ENCODE results near the gene PRKCZ.
A peak's percentile ranks its signal among the peaks of the same experiment; 100 is the strongest.

PRKCZ gene

DNA sequence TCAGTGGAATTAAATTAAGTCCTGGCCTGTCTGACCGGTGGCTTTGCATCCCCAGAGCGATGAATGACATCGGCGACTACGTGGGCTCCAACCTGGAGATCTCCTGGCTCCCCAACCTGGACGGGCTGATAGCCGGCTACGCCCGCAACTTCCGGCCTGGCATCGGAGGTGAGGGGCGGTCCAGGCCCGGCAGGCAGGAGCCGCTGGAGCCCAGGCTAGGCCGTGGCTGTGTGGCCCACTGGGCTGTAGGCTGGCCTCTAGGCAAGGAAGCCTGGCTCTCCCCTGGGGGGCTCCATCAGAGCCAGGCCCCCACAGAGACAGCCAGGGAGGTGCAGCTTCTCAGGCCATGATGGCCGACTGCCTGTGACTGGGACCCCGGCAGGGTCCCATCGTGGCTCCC is 25.3 kb upstream of the PRKCZ start:
- no peak for DNase-seq (ENCODE audit: low read depth in 1 of 2, low spot score in 1 of 2)

- DNase-seq (ENCODE audit: low read depth in 1 of 2, low spot score in 1 of 2): no peak
Measured at GRCh38 chr1:2025491-2025981, 24.7 kb upstream of the PRKCZ start.

DNA sequence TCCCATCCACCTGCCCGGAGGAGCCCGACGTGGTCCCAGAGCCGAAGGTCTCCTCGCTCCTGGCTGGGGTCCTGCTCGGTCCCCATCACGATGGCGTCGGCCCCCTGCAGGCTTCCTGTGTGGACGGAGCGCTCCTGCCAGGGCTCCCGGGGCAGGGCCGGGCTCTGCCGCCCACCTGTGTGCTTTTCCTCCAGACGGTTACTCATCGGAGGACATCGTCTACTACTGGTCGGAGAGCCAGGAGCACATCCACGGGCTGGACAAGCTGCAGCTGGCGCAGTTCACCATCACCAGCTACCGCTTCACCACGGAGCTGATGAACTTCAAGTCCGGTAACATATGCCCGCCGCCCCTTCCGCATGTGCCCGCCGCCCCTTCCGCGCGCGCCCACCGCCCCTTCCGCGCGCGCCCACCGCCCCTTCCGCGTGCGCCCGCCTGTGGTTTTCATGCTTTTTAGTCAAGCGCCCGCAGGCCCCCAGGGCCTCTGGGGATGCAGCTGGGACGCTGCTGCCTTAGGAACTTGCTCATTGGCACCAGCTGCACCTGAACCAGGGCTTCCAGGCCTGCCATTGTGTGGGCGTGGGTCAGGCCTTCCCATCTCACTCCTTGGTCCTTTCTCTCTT is 22.1 kb upstream of the PRKCZ start:
- DNase-seq (ENCODE audit: low read depth in 1 of 2, low spot score in 1 of 2): no peak

- DNase-seq (ENCODE audit: low read depth in 1 of 2, low spot score in 1 of 2): no peak
Measured at GRCh38 chr1:2028870-2029560, 21.2 kb upstream of the PRKCZ start.

DNA sequence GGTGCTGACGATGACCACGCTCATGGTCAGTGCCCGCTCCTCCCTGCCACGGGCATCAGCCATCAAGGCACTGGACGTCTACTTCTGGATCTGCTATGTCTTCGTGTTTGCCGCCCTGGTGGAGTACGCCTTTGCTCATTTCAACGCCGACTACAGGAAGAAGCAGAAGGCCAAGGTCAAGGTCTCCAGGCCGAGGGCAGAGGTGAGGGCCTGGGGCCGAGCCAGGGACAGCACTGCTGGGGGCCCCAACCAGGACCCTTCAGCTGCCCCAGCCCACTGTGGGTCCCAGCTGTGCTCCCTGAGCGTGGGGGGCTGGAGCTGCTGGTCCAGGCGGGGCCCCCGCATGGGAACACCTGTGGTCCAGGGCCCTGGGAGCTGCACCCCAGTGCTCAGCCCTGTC is 20.6 kb upstream of the PRKCZ start:
- no peak for DNase-seq (ENCODE audit: low read depth in 1 of 2, low spot score in 1 of 2)

DNA sequence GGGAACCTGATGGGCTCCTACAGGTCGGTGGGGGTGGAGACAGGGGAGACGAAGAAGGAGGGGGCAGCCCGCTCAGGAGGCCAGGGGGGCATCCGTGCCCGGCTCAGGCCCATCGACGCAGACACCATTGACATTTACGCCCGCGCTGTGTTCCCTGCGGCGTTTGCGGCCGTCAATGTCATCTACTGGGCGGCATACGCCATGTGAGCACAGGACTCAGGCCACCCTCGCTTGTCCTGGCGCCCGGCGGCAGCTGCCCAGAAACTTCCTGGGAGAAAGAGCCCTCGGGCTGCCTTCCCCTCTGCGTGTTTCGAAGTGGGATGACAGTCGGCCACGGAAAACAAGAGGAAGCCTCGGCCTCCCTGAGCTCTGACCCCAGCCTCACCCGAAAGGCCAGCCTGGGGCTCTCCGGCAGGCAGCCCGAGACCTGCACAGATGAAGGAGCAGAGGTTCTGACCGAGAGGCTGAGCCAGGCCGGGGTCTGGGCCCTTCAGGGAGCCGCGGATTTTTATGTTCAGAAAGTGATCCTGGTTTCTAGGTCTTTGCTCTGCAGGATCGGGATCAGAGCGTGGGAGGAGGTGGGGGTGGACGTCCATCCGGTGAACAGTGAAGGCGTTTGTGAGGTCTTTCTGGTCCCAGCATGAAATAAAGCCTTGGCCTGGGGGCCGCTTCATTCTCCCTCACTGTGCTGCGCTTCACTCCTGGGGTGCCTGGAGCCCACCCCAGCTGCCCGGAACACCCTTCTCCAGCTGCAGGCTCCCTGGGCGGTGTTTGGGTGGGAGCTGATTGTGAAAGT is 19.9 kb upstream of the PRKCZ start:
- no peak for DNase-seq (ENCODE audit: low read depth in 1 of 2, low spot score in 1 of 2)

GRCh38 chr1:2031546-2032540 is 18.4 kb upstream of the PRKCZ start:
- no peak for DNase-seq (ENCODE audit: low read depth in 1 of 2, low spot score in 1 of 2)

- DNase-seq (ENCODE audit: low read depth in 1 of 2, low spot score in 1 of 2): no peak
Measured at GRCh38 chr1:2032737-2033136, 17.5 kb upstream of the PRKCZ start.

- DNase-seq (ENCODE audit: low read depth in 1 of 2, low spot score in 1 of 2): no peak
Measured at GRCh38 chr1:2033165-2033564, 17.0 kb upstream of the PRKCZ start.

- DNase-seq (ENCODE audit: low read depth in 1 of 2, low spot score in 1 of 2): no peak
Measured at GRCh38 chr1:2036287-2036686, 13.9 kb upstream of the PRKCZ start.

DNA sequence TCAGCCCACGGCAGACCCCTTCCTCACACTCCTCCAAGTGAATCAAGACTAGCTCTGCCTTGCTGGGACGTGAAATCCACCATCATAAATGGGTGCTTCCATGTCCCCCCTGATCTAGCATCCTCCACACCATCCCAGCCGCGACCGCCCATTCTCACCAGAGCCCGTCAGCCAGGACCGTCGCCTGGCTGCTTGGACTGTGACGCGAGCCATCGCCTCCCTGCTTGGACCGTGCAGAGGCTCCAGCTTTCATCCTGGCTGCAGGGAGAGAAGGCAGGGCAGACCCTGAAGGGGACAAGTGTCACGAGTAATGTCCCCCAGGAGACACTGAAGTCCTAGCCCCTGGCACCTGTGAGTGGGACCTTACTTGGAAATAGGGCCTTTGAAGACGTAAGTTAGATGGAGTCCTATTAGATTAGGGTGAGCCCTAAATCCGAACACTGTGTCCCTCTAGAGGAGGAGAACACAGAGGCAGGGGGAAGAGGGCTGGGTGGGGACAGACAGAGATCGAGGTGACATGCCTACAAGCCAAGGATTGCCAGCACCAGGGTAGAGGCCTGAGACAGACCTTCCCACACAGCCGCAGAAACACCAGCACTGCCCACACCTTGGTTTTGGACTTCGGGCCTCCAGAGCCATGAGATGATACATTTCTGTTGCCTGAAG is 12.8 kb upstream of the PRKCZ start:
- no peak for DNase-seq (ENCODE audit: low read depth in 1 of 2, low spot score in 1 of 2)

- no peak for DNase-seq (ENCODE audit: low read depth in 1 of 2, low spot score in 1 of 2)
Measured at GRCh38 chr1:2038229-2038628, 12.0 kb upstream of the PRKCZ start.

GRCh38 chr1:2039251-2039650 is 11.0 kb upstream of the PRKCZ start:
- no peak for DNase-seq (ENCODE audit: low read depth in 1 of 2, low spot score in 1 of 2)

DNA sequence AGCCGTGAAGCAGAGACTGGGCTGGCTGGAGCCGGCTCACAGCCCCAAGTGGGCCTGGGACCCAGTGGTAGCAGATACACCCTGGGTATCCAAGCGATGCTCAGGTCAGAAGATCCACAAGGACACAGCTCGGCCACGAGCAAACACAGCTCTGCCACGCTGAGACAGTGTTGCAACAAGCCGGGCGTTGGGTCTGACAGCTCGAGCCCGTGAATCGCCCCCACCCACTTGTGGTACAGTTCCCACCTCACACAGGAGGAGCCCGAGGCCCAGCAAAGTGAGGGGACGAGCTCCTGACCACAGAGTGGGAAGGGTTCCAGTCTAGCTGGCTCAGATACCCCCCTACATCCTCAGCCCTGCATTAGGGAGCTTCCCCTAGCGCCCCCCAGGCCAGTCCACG is 8.9 kb upstream of the PRKCZ start:
- DNase-seq (ENCODE audit: low read depth in 1 of 2, low spot score in 1 of 2): no peak

GRCh38 chr1:2041887-2042286 is 8.3 kb upstream of the PRKCZ start:
- no peak for DNase-seq (ENCODE audit: low read depth in 1 of 2, low spot score in 1 of 2)

DNA sequence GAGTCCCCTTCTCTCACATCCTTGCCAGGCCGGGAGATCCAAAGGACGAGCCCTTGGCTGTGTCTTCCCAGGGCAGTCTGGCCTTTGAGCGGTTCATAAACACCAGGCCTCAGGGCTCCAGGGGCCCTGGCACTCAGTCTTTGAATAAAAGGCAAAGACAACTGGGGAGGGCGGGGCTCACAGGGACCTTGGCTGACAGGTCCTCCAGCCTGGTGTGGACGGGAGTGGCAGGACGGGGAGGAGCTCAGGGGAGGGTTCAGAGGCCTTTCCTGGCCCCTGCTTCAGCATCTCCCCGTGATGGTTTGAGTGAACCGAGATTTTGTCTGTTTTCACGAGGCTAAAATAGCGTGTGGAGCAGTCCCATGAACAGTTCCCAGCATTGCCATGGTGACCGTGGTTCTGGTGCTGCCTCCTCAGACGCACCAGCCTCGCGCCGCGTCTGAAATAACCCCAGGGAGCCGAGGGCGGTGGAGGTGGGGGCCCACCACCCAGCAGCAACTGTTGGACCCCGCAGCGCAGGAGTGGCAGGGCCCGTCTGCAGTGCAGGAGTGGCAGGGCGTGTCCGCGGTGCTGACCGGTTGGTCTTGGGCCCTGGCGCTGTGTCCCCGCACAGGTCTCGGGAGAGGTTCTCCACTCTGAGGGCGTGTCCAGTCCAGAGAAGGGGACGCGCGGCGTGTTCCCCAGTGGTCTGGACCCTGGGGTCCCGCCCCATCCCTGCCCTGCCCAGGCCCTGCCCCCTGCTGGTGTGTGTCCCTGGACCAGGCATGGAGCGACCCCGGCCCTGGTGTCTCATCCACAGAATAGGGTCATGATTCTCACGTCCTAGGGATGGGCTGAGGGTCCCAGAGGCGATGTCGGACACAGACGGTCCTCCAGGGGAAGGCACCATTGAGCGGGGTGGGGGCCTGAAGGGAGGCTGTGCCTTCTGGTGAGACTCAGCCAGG is 7.1 kb upstream of the PRKCZ start:
- no peak for DNase-seq (ENCODE audit: low read depth in 1 of 2, low spot score in 1 of 2)

- DNase-seq (ENCODE audit: low read depth in 1 of 2, low spot score in 1 of 2): no peak
Measured at GRCh38 chr1:2043886-2044285, 6.3 kb upstream of the PRKCZ start.

DNA sequence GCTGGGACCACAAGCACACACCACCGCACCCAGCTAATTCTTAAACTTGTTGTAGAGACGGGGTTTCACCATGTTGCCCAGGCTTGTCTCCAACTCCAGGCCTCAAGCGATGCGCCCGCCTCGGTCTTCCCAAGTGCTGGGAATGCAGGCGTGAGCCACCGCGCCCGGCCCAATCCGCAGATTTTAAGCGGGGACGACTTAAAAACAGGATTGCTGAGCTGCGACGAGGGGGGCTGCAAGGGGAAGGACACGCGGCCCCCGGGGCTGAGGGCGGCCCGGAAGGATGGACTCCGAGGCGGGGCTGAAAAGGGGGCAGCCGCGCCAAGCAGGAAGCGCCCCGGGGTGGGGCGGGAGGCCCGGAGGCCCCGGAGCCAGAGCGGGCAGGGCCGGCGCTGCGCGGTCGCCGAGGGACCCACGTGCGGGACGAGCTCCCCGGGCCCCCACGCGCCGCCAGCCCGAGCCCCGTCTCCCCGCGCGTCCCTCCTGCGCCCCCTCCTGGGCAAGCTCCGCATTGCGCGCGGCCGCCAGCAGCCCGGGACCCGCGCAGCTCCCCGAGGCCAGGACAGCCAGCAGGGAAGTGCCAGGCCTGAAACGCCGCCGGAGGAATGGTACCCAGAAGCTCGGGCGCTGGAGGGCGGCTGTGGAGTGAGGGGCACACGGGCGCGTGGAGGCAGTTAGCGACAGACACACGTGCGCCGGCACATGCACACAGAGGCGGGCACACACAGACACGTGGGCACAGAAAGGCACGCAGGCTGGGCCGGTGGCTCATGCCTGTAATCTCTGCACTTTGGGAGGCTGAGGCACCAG is 5.5 kb upstream of the PRKCZ start:
- peak; percentile 66 to 76 for DNase-seq (ENCODE audit: low read depth in 1 of 2, low spot score in 1 of 2)

Measured in activated CD4-positive, alpha-beta T cell treated with anti-CD3 and anti-CD28 coated beads, Interleukin-2, amount 50 U/mL, for 24 hours (primary cell).